Measurements from ENCODE around the gene COL24A1. TPM values are rescaled to one million over a fixed set of nuclear protein-coding genes. Genes with fewer than 3 reads are reported as not detected.
A peak's percentile ranks its signal among the peaks of the same experiment; 100 is the strongest.

The COL24A1 gene
- polyA plus RNA-seq, 12 donors, result 1.5 to 17.1 (median 6.3) TPM; not detected in 1

DNA sequence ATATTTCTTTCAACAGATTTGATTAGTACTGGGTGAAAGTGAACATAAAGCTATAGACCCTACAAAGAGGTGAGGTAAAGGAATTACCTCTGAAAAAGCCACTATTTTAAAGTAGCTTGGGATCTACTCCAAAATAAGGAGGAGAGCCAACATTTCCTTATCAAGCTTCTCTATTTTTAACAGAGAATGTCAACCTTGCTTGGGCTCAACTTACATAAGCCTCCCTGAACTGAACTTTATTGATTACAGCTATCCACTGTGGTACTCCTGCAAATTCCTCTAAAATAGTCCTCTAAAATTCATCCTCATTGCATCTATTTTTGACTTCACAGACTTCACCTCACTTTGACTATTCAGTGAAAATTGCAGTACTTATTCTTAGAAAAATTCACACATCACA, 458.7 kb downstream of the COL24A1 start:
- no peak for DNase-seq

DNA sequence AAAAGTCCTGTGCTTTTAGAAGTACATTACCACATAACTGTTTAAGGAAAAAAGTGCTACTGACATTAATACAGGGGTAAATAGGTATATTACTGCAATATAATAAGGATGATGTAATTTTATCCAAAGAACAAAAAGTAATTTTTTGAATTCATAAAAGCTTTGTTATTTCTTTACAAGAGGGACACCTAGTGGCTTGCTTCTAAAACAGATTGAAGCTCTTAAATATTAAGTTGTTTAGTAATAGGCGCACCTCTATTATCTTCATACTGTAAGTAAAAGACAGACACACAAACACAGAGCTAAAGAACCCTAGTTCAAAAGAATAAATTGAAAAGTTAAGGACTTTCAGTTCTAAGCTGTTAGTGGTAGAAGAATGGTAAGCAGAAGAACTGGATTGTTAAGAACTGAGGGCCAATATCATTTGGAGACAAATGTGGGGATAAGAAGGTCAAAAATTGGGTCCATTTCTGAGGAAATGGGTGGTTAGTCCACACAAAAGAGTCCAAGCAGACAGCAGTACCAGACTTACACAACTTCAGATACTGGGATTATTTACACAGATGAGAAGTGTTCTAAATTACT, 463.8 kb downstream of the COL24A1 start:
- DNase-seq, result peak; percentile 25

DNA sequence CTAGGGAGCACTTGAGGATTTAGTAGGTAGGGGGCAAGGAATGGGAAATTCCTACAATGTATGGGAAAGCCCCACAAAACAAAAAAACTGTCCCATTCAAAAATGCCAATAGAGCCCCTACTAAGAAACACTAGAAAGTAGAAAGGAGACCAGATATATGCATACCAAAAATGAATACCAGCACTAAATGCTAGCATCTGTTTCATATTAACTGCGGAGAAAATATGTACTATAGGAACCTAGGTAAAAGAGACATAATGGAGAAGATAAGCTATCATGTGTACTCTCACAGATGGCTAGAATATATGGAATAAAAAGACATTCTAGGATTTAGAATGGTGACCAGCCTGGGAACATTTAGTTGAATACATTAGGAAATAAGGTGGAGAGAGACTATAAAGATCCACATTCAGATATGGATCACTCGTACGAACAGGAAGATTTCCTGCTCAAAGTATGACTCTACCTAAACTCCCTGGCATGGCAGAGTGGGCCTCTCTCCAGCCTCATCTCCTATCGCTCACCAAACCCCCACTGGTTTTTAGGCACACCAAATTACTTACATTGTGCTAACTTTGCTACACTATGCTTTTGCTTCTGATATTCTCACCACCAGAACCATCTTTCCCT, 466.7 kb downstream of the COL24A1 start:
- DNase-seq, result no peak

DNA sequence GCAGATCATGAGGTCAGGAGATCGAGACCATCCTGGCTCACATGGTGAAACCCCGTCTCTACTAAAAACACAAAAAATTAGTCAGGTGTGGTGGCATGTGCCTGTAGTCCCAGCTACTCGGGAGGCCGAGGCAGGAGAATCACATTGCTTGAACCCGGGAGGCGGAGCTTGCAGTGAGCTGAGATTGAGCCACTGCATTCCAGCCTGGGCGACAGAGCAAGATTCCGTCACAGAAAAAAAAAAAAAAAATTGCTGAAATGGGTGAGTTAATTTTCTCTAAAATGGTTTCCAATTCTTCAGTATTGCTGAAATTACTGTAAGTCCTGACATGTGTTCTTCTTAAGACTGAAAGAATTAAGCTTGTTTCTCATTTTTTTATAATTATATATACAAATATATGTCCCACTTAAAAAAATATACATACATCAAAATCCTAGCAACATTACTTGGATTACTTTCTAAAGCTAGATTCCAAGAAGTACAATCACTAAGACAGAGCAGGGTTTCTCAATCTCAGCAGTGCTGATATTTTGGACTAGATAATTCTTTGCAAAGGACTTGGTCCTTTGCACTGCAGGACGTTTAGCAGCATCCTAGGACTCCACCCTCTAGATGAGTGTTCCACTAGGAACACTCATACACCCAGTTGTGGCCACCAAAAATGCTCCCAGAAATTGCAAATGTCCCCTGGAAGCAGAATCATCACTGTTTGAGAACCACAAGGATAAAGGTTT, 473.1 kb downstream of the COL24A1 start:
- DNase-seq, result no peak

DNA sequence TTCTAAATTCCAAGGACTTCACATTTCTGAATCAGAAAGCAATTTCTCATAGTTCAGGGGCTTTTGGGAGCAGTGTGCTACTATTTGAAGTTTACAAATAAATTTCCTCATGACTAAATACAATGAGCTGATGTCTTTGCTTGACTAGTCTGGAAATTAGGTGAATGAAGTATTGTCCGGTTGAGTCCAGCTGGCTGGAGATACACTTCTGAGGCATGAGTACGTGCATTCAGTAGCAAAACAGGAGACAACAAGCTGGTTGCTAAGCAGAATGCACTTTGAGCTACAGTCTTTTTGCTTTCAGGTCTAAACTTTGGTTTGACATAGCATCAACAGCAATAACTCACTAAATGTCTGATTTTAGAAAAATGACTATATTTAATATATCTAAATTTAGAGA, 475.5 kb downstream of the COL24A1 start:
- peak; percentile 48 for DNase-seq

Other genes starting within 250 kb of the COL24A1 start
- gene ODF2L, start 239.6 kb upstream of the COL24A1 start, polyA plus RNA-seq (ENCODE audit: insufficient read length in 12 of 12), result 10 to 100 TPM in 11 of 12 donors, not detected in 1; 10.7 to 62.4 (median 24.9) TPM

All from muscle of arm (tissue), 12 donors.